ENCODE results near the gene DPYSL4. TPM values are rescaled to one million over a fixed set of nuclear protein-coding genes. Genes with fewer than 3 reads are reported as not detected.

DPYSL4 gene
- total and polyA plus RNA-seq, 2 experiments from 2014 or later = 10.6 to 23.9 TPM

DNA sequence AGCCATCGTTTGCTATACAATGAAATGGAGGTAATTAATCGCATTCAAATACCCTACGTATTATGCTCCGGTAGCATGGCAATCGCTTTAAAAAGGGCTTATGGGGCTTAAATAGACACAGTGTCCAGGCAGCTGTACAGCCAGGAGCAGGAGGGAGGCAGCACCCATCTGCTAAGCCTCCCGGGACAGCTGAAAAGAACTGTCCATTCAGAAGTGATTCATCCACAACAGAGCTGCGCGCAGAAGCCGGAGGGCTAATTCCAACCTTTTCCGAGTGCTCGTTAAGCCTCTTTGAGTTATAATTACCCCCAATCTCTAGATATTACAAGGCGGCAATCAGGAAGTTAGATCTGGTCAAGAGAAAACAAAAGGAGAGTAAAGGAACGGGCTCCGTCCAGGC, 58.3 kb downstream of the DPYSL4 start (continued):
- TF ChIP-seq CREB1 (CRISPR knock-in tag; IDR thresholded peaks at IDR 0.05; ENCODE audit: low read depth) (no peak), POLR2AphosphoS5 (IDR thresholded peaks at IDR 0.05; ENCODE audit: low read depth) (no peak), STAT1 (IDR thresholded peaks at IDR 0.05; ENCODE audit: unreplicated experiment) (no peak), NANOG (IDR thresholded peaks at IDR 0.05; ENCODE audit: borderline replicate concordance) (no peak), JUNB (IDR thresholded peaks at IDR 0.05; ENCODE audit: unreplicated experiment) (no peak), ZNF114 (CRISPR knock-in tag; IDR thresholded peaks at IDR 0.05) (no peak), EZH2 (IDR thresholded peaks at IDR 0.05; ENCODE audit: low read depth, unreplicated experiment) (no peak)
- TF ChIP-seq, protein P1, sequence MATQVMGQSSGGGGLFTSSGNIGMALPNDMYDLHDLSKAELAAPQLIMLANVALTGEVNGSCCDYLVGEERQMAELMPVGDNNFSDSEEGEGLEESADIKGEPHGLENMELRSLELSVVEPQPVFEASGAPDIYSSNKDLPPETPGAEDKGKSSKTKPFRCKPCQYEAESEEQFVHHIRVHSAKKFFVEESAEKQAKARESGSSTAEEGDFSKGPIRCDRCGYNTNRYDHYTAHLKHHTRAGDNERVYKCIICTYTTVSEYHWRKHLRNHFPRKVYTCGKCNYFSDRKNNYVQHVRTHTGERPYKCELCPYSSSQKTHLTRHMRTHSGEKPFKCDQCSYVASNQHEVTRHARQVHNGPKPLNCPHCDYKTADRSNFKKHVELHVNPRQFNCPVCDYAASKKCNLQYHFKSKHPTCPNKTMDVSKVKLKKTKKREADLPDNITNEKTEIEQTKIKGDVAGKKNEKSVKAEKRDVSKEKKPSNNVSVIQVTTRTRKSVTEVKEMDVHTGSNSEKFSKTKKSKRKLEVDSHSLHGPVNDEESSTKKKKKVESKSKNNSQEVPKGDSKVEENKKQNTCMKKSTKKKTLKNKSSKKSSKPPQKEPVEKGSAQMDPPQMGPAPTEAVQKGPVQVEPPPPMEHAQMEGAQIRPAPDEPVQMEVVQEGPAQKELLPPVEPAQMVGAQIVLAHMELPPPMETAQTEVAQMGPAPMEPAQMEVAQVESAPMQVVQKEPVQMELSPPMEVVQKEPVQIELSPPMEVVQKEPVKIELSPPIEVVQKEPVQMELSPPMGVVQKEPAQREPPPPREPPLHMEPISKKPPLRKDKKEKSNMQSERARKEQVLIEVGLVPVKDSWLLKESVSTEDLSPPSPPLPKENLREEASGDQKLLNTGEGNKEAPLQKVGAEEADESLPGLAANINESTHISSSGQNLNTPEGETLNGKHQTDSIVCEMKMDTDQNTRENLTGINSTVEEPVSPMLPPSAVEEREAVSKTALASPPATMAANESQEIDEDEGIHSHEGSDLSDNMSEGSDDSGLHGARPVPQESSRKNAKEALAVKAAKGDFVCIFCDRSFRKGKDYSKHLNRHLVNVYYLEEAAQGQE (IDR thresholded peaks at IDR 0.05; ENCODE audit: unreplicated experiment) = no peak

DNA sequence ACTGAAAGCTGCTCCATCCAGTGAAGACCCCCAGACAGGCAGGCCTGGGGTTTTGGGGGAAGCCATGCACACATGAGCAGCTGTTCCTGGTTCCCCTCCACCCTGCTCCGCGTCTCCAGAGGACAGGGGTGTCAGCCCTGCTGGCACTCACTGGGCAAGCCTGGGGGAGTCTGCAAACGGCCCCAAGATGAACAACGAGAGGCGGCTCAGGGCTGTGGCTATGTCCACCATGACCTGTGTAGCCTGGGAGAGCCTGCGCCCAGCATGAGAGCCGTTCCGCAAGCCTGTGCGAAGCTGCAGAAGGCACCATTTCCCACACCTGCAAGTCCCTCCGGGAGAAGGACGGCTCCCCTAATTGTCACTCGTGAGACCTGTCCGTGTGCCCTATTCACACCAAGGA, 59.5 kb downstream of the DPYSL4 start:
- Mint-ChIP-seq H3K36me3 (ENCODE audit: low read depth) (no peaks in the 10 kb centered on the region), H3K27me3 (ENCODE audit: insufficient read depth, low read depth, poor library complexity) (peaks cover 6% of the 10 kb centered on the region), H3K9me3 (no peaks in the 10 kb centered on the region), H3K4me1 (peaks cover 6% of the 10 kb centered on the region), H3K27ac (no peak overlapping the region), H3K4me3 (no peak overlapping the region)
- Histone ChIP-seq H3K27me3 (ENCODE audit: insufficient read depth) (no peaks in the 10 kb centered on the region), H3K4me2 (no peak overlapping the region), H2AFZ (no peak overlapping the region), H3K27ac (ENCODE audit: low read depth) (no peak overlapping the region), H3F3A (replicated peaks; ENCODE audit: low read depth) (no peaks in the 10 kb centered on the region), H3K9me2 (ENCODE audit: insufficient read depth) (no peaks in the 10 kb centered on the region), H3K36me3 (ENCODE audit: insufficient read depth) (no peaks in the 10 kb centered on the region), H3K4me1 (ENCODE audit: insufficient read depth) (no peaks in the 10 kb centered on the region), H3K79me2 (replicated peaks; ENCODE audit: insufficient read depth) (no peaks in the 10 kb centered on the region), H3K4me3 (no peak overlapping the region), H4K20me1 (replicated peaks; ENCODE audit: insufficient read depth) (no peaks in the 10 kb centered on the region)
- ATAC-seq = no peak
- DNase-seq (ENCODE audit: low spot score) = no peak
- TF ChIP-seq ZNF462 (CRISPR knock-in tag; IDR thresholded peaks at IDR 0.05) (no peak), STAT1 (IDR thresholded peaks at IDR 0.05; ENCODE audit: unreplicated experiment) (no peak)

Measured in GM23338 (cell line).